Hindlimb muscle (tissue), 1 donor: ENCODE results near the gene KCNJ5. TPM values are rescaled to one million over a fixed set of nuclear protein-coding genes. Genes with fewer than 3 reads are reported as not detected.

Experiments used
- DNase-seq: peaks from one replicate; pipeline ENCODE4 v3.0.0-alpha.2; 2013
- polyA plus RNA-seq: library from polyadenylated mRNA; unstranded; fragments of 120-200 nt; gene quantifications from one replicate; pipeline ENCODE4 v1.2.1, GENCODE V29; 2013; ENCODE audit not compliant: insufficient read length

The KCNJ5 gene
- 1.9 TPM for polyA plus RNA-seq

DNA sequence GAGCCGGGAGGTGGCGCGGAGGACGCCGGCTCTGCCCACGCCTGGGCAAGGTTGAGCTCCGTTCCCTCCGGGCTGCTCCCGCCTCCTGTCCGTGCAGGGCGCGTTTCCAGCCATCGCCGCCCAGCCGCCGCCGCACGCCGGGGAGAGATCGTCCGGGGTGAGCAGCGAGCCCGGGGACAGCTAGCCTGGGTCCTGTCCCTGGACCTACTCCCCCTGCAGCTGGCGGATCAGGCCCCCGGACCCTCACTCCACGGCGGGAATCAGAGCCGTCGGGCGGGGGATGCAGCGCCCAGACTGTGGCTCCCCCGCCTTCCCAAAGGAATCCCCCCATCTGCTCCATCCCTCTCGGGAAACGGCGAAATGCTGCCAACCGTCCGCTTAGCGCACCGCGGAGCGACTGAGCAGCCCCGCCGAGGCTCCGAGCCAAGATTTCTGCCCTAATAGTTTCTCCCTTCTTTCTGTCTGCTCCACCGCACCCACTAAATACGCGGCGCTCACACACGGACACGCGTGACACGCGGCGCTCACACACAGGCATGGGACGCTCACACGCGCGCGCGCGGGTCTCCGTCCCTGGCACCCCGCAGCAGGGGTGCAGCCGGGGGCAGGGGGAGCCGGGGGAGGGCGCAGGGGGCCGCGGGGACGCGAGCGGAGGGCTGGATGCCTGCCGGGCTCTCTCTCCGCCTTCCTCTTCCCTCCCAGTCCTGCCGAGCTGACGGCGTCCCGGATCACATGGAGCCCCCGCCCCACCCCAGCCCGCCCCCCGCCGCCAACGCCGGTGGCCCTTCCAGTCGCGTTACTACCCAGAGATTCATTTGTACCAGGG is at the start of gene KCNJ5:
Gene KCNJ5 (plus strand): TSS at position 814 of the 826 bp plus-strand sequence. CDS start 19,918 bp downstream, outside the sequence.
- DNase-seq = peak; percentile 55

DNA sequence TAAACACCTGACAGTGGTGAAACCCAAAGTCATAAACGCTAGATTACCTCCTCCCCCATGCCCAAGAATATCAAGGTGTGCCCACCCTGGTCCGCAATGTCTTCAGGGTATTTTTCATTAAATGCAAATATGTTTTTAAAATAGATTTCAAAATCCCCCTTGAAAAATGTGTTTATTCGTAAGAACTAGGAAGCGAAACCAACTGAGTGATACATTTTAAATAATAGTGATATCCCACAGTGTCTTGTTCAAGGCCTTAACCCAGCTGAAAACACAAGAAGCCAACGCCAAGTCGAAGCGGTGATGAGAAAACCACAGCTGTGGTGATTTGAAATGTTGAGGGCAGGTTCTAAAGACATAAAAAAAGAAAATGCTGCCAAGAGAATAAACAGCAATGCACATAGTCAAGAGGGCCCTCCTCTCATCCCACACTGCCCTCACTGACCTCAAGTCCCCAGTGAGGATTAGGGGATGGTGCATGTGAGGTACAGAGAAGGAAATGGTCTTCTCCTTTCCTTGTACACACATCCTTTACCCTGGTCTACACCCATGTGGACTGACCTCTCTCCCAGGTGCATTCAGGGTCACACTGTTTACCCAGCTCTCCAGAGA is 49.6 kb upstream of the KCNJ5 start:
- no peak for DNase-seq

- no peak for DNase-seq
Measured at GRCh38 chr11:128843198-128843785, 47.9 kb upstream of the KCNJ5 start.

DNA sequence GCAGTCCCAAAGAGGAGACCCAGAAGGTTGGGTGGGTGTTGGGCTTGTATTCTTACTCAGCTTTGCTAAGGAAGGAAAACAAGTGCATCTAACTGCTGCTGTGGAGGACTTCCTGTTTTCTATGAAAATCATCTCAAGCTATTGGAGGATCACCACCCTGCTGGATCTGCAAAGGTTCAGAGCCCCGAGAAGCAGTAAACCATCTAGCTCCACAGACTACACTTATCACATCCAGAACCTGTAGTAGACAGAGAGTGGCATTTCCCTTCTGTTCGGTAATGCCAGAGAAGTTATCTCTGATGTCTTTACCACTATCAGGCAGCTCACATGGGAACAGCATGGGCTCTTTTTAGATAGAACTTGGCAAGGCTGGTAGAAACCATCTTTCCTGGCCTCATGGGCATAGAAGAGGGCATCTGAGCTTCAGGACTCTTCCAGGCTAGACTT is 45.8 kb upstream of the KCNJ5 start:
- DNase-seq = no peak

DNA sequence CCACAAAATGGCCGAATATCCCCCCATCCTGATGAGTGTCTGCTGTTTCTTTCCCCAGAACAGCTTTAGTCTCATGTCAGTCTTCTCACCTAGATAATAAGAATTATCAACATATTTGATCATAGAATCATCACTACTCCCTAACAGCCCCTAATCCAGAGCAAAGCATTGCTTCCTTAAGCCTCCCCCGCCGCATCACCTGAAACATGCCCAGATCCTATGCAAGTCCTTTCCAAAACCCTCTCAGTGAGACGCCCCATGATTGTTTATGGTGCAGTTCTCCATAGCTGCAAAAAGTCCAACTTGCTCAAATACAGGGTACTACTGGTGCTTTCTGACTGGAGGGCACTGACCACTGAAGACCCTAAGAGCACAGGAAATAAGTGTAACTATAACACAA is 44.2 kb upstream of the KCNJ5 start:
- no peak for DNase-seq

DNA sequence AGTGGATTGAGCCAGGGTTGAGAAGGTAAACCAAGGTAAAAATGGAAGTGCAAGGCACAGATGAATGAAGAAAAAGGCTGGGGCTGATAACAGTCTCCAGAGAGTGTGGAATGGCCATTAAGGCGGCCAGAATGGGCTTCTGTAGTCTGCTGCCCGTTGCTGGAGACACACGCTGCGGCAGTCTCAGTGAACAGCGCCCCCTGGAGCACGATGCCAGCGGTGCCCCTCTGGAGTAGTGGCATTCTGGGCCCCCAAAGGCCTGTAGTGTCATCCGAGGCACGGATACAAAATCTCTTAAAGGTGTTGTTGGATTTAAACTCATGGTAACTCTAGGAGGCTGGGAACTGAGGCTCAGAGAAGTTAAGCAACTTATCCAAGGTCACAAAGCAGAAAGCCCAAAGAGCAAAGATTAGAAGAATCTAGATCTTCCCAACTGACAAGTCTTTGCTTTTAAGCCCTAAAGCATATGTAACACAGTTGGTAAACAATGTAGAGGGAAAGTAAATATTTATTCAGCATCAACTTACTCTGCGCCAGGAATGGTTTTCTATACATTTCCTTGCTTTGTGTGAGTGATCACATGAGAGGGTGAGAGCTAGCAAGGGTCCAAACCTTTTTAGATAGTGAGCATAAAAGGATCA is 42.2 kb upstream of the KCNJ5 start:
- DNase-seq = no peak

GRCh38 chr11:128852327-128853023 is 38.7 kb upstream of the KCNJ5 start:
- no peak for DNase-seq

- no peak for DNase-seq
Measured at GRCh38 chr11:128853559-128853958, 37.6 kb upstream of the KCNJ5 start.

GRCh38 chr11:128854841-128855240 is 36.3 kb upstream of the KCNJ5 start:
- no peak for DNase-seq

DNA sequence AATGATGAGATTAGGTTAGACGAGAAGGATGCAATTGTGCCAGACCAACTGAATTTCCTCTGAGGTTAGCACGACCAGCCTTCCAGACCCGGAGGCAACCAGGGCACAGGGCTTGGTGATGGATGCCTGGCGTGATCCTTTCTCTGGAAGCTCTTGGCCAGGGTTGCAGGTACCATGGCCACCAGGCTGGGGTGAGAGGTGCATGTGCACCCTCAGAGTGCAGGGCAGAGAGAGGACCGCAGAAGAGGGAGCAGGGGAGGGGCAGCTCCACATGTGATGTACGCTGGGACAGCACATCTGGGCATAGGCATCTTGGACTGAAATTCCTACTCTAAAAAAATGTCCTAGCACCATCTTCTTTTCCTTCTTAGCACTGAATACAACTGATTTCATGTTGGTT is 34.9 kb upstream of the KCNJ5 start:
- no peak for DNase-seq

DNA sequence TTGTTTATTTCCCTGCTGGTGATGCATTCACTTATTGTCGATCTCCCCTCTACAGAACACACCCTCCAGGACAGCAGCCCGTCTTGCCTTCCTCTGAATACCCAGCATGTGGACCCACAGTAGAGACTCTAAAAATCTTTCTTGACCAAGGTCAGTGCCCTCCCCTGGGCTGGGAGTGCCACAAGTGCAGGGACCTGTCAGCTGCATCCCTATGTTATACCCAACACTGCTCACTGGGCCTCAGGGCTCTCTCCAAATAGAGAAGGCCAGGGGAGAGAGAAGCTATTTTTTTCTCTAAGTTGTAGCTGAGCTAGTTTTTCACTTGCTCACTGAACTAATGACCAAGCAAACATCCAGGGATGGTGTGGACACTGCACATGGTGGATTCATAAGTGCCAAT is 33.8 kb upstream of the KCNJ5 start:
- no peak for DNase-seq

GRCh38 chr11:128859563-128860441 is 31.4 kb upstream of the KCNJ5 start:
- DNase-seq = peak; percentile 36

DNA sequence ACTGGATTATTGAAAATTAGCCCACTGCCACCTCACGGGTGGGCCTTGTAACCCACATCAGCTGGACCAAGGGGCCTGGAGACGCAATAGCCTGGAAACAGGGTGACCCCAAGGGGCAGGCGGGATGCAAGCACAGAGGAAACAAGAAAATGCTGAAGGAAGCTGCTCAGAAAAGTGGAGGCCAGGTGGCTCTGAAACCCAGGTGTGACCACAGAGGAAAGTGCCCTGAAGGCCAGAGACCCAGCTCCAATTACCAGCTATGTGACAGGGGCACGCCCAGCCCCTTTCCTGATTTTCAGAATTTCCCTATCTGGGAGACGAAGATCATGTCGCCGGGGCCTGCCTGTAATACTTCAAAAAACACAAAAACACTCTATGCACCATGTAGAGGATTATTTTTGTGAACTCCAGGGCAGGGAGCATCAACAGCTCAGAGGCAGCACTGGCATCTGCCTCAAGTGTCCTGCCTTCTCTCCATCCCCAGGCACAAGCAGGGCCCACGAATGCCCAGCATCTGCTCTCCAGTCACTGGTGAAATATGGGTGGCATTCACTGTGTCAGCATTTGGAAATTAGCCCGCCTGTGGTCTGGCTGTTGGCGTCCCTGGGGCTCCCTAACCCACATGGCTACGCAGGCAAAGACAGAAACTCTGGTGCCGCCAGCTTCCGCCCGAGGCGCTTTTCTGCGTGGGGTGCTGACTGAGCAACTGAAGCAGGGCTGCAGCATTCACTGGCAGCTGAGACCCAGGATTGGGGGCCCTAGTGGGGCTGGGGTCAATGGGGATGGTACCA is 30.4 kb upstream of the KCNJ5 start:
- no peak for DNase-seq

DNA sequence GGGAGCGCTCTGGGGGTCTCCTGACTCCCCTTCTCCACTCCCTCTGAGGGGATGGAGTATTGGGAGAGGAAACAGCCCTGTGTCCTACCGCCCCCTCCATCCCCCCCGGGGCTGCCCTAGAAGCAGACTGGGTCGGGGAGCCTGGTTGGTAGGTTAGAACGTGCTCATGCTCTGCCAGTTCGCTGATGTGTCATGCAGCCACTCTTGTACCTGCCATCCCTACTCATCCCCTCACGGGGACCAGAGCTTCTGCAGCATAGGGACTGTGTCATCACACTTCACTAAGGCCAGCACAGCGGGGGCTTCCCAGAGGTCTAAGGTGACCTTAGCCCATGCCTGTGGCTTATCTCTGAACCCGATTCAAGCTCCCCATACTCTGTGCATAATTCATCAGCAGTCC is 28.8 kb upstream of the KCNJ5 start:
- DNase-seq = no peak

DNA sequence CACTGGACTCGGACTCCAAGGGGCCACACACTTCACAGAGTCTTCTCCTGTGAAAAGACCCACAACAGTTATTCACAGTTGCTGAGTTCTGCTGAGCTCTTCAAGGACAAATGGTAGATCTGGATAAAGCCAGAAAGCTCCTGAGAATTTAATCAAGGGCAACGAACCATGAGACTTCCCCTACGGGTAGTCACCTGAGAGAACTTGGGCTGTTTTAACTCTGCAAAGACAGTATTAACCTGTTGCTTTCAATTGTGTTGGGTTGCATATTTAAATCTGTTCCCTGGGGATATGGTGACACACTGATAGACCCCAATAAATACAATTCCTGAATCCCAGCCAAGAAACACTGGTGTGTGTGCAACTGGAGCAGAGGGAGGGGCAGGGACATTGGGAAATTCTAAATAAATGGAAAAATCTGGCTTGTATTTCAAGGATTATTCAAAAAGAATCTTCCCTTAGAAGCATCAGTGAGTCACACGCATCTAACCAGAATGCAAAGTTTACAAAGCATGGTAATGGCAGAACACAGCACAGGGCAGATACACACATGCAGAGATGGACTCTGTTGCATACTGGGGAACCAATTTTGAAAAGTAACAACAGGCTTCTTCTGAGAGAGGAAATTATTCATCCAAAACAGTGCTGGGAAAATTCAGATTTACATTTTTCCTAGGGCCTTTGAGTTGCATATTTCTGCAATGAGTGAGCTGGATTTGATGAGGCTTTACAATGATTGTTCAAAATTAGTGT is 28.1 kb upstream of the KCNJ5 start:
- no peak for DNase-seq

- no peak for DNase-seq
Measured at GRCh38 chr11:128865490-128865889, 25.7 kb upstream of the KCNJ5 start.

GRCh38 chr11:128867277-128867676 is 23.9 kb upstream of the KCNJ5 start, which contains the start of gene KCNJ1:
TSS of gene KCNJ1 (minus strand) at chr11:128867296. CDS start at chr11:128840243, 27,053 bp downstream.
- no peak for DNase-seq

DNA sequence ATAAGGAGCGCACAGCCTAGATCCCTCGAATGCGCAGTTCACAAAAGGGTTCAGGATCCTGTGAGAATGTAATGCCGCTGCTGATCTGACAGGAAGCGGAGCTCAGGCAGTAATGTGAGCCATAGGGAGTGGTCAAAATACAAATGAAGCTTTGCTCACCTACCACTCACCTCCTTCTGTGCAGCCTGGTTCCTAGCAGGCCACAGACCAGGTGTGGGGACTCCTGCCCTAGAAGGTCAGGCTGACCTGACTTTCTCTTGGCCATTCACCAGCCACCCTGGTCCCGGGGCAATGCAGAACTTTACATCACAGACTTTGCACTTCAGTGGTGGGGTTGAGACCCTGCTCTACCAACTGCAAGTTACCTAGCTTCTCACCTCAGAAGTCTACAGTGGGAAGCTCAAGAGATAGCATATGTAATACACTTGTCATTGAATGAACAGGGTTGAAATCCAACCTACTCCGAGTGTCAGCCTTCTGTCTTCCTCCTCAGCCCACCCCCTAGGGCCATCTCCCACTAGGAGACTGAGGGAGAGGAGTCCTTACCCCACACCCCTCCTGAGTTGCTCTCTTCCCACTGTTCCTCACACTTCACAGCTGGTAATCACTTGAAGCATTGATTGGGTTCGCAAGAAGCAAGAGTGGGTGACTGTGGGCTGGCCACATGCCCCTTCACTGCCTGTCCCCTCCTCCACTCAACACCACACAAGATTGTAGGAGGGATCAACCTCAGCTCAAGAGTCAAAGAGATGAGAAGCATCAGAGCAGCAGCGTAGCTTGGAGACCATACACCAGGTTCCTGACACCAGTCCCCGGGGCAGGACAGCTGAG is 22.1 kb upstream of the KCNJ5 start:
- DNase-seq = no peak

DNA sequence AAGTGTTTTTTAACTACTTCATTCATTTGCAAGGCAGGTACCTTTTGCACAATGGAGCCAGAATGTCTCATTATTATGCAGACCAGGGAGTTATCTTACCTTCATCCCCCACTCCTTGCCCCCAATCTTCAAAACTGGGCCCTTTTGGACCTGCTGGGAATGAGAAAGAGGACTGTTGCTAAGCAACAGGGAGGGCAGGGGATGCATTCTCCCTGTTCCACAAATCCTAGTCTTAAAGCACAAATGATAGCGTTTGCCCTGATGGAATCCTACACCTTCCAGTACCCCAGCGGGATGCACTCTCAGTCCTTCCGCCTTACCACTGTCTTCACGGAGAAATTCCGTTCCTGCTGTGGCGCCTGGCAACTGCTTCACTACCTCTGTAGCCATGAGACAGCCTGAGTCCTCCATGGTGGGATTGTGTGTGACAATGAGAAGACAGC is 20.0 kb upstream of the KCNJ5 start:
- DNase-seq = no peak
